Ovary (tissue), 9 donors: ENCODE results near the gene NFASC. TPM values are rescaled to one million over a fixed set of nuclear protein-coding genes. Genes with fewer than 3 reads are reported as not detected.

Source experiments
- DNase-seq, 5 donors: peaks; one replicate each; pipeline ENCODE4 v3.0.0-alpha.2; 2019 to 2020
- H3K27ac ChIP-seq, 2 donors: fragments of 200-600 bp; one replicate each; pipeline versions ENCODE4 v1.5.1 to v1.8.0; 2019 to 2022
- H3K27me3 ChIP-seq: fragments of 200-600 bp; one replicate; pipeline ENCODE4 v1.8.0; 2022
- H3K36me3 ChIP-seq: fragments of 200-600 bp; sonication (generic); one replicate; pipeline ENCODE4 v1.5.1; 2019
- H3K4me1 ChIP-seq: one replicate; pipeline ENCODE4 v1.8.1; 2013; ENCODE audit warnings: mild to moderate bottlenecking, moderate library complexity; ENCODE audit not compliant: insufficient read depth
- H3K4me3 ChIP-seq: fragments of 200-600 bp; sonication (generic); one replicate; pipeline ENCODE4 v1.5.1; 2017
- H3K9me3 ChIP-seq, 2 donors: fragments of 200-600 bp in 1 of 2; sonication (generic) in 1 of 2; one replicate each; pipeline versions ENCODE4 v1.5.1 to v1.8.1; 2013 to 2019; ENCODE audit warnings: mild to moderate bottlenecking in 1 of 2, moderate library complexity in 1 of 2
- CTCF ChIP-seq, 3 donors: fragments of 450-650 bp in 2 of 3; fragments of 200-600 bp in 1 of 3; IDR thresholded peaks; one replicate each; pipeline versions ENCODE4 v1.5.1 to v1.8.0; 2016 to 2022; ENCODE audit warnings: antibody characterized with exemption in 3 of 3, mild to moderate bottlenecking in 1 of 3
- EP300 ChIP-seq: sonication (generic); formaldehyde crosslinking; IDR thresholded peaks from one replicate; pipeline ENCODE4 v1.6.1; 2017; ENCODE audit warnings: antibody characterized with exemption
- POLR2A ChIP-seq: fragments of 450-650 bp; IDR thresholded peaks from one replicate; pipeline ENCODE4 v1.6.1; 2017; ENCODE audit warnings: antibody characterized with exemption, mild to moderate bottlenecking, moderate library complexity
- WGBS, 3 donors: extraction: QIAGEN DNeasy Blood & Tissue Kit in 1 of 3; methylation state at CpG; one replicate each; pipeline versions ENCODE4 v1.1.5 to v1.1.7; 2013 to 2017; 5-methylcytosine and 5-hydroxymethylcytosine counted together
- intact Hi-C, 4 donors: fragments of 100-400 bp; cut with DNase I; formaldehyde crosslinking; loops; one replicate each; pipeline versions ENCODE4 v1.11.0 to v1.15.1; 2022 to 2023
- polyA plus RNA-seq, 2 donors: library from polyadenylated mRNA; stranded (reverse); fragments of 200-250 nt in 1 of 2; fragments of 350-450 nt in 1 of 2; fragmentation: Illumina TruSeq in 1 of 2; extraction: RNeasy Lipid Tissue Mini Kit (QIAGEN cat#74804) in 1 of 2; gene quantifications; one replicate each; pipeline ENCODE4 v1.2.3, GENCODE V29; 2013 to 2014
- total RNA-seq, 7 donors: library from RNA; depleted of rRNA in 2 of 7; stranded (reverse); fragments of >200 nt in 2 of 7; fragmentation: NEBNext Ultra II Directional in 3 of 7; extraction: Animal tissue kit (Norgen Biotek cat#: 25700) in 3 of 7; gene quantifications; one replicate each; pipeline versions ENCODE4 v1.1.0 to v1.2.4, GENCODE V29; 2016 to 2023
- donor health status: DM: no; HTN: no; CAD: no; lungs with moderate emphysema.
- donor health status: DM: no; HTN: no; CAD: no.
- donor health status: Bipolar disorder and iron deficiency.
- donor health status: DM: yes; HTN: yes; CAD: no.
- donor health status: DM: no; HTN: no; CAD: no.
- donor health status: DM: yes; HTN: yes; CAD: no.

Gene NFASC
- total and polyA plus RNA-seq, 9 donors, result 9.3 to 73.2 (median 20.9) TPM

- no peaks in the 10 kb centered on the region for H3K9me3 ChIP-seq
- intact Hi-C loops, result loop anchor here in 1 of 4 donors (5.0 kb wide), 1 partner anchor 78 kb away; no protein-coding TSS in a partner anchor
- no peak overlapping the region for H3K4me3 ChIP-seq
- WGBS, 3 donors, result 93 to 95% (median 94%) methylated on average over 10 of the region's 10 CpGs
- TF ChIP-seq EP300 (no peak), CTCF (IDR thresholded peaks at IDR 0.05) (no peak), POLR2A (no peak)
- H3K27ac ChIP-seq, result no peak overlapping the region
- no peak for DNase-seq
- H3K36me3 ChIP-seq, result no peaks in the 10 kb centered on the region
- no peaks in the 10 kb centered on the region for H3K4me1 ChIP-seq
- H3K27me3 ChIP-seq, result no peaks in the 10 kb centered on the region
Measured at GRCh38 chr1:204983881-204984280, 113.2 kb downstream of the NFASC start.

- Histone ChIP-seq H3K36me3 (no peaks in the 10 kb centered on the region), H3K9me3 (no peaks in the 10 kb centered on the region), H3K27me3 (no peaks in the 10 kb centered on the region), H3K27ac (no peak overlapping the region), H3K4me1 (no peaks in the 10 kb centered on the region), H3K4me3 (no peak overlapping the region)
- no peak for DNase-seq
- intact Hi-C loops, result loop anchor here in 1 of 4 donors (5.0 kb wide), 1 partner anchor 78 kb away; no protein-coding TSS in a partner anchor
- 80 to 82% (median 81%) methylated on average over 8 of the region's 8 CpGs for WGBS, 3 donors
- no peak for TF ChIP-seq POLR2A
- TF ChIP-seq CTCF (IDR thresholded peaks at IDR 0.05), result no peak
- no peak for TF ChIP-seq EP300
Measured at GRCh38 chr1:204984499-204984898, 113.8 kb downstream of the NFASC start.

- Histone ChIP-seq H3K4me3 (no peak overlapping the region), H3K9me3 (no peaks in the 10 kb centered on the region), H3K36me3 (no peaks in the 10 kb centered on the region), H3K27ac (no peak overlapping the region), H3K4me1 (no peaks in the 10 kb centered on the region), H3K27me3 (no peaks in the 10 kb centered on the region)
- 83 to 84% (median 84%) methylated on average over 17 of the region's 17 CpGs for WGBS, 3 donors
- intact Hi-C loops, result loop anchor here in 1 of 4 donors (5.0 kb wide), 1 partner anchor 271 kb away; no protein-coding TSS in a partner anchor
- no peak for DNase-seq
- TF ChIP-seq EP300 (no peak), CTCF (IDR thresholded peaks at IDR 0.05) (no peak), POLR2A (no peak)
Measured at GRCh38 chr1:204986181-204986580, 115.5 kb downstream of the NFASC start.

GRCh38 chr1:204987689-204988088, 117.0 kb downstream of the NFASC start:
- Histone ChIP-seq H3K27me3 (no peaks in the 10 kb centered on the region), H3K4me1 (no peaks in the 10 kb centered on the region), H3K9me3 (no peaks in the 10 kb centered on the region), H3K4me3 (no peak overlapping the region), H3K27ac (no peak overlapping the region), H3K36me3 (no peaks in the 10 kb centered on the region)
- 83 to 94% (median 88%) methylated on average over 3 of the region's 3 CpGs for WGBS, 3 donors
- DNase-seq, result no peak
- no peak for TF ChIP-seq POLR2A
- TF ChIP-seq EP300, result no peak
- TF ChIP-seq CTCF (IDR thresholded peaks at IDR 0.05), result no peak
- intact Hi-C loops, result loop anchor here in 1 of 4 donors (5.0 kb wide), 1 partner anchor 270 kb away; no protein-coding TSS in a partner anchor
